ENCODE data around the gene APOM.
A peak's percentile ranks its signal among the peaks of the same experiment; 100 is the strongest.

APOM gene

DNA sequence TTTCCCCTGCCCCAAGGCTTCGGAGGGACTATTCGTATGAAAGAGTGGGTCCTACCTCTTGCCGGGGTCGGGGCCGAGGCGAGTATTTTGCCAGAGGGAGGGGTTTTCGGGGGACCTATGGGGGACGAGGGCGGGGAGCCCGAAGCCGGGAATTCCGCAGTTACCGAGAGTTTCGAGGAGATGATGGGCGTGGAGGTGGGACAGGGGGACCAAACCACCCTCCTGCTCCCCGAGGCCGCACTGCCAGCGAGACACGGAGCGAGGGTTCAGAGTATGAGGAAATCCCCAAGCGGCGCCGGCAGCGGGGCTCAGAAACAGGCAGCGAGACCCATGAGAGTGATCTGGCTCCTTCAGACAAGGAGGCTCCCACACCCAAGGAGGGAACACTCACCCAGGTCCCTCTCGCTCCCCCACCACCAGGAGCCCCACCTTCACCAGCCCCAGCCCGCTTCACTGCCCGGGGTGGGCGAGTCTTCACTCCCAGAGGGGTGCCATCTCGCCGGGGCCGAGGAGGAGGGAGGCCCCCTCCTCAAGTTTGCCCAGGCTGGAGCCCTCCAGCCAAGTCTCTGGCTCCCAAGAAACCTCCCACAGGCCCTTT is 23.9 kb upstream of the APOM start:
- no peak for DNase-seq

DNA sequence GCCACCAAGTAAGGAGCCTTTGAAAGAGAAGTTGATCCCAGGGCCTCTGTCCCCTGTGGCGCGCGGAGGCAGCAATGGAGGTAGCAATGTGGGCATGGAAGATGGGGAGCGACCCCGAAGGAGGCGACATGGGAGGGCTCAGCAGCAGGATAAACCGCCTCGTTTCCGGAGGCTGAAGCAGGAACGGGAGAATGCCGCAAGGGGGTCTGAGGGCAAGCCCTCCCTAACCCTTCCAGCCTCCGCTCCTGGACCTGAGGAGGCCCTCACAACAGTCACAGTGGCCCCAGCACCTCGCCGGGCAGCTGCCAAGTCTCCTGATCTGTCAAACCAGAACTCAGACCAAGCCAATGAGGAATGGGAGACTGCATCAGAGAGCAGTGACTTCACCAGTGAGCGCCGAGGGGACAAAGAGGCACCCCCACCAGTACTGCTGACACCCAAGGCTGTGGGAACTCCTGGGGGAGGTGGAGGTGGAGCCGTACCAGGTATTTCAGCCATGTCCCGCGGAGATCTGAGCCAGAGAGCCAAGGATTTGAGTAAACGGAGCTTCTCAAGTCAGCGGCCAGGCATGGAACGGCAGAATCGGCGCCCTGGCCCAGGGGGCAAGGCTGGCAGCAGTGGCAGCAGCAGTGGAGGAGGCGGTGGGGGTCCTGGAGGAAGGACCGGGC is 23.3 kb upstream of the APOM start:
- DNase-seq = no peak

DNA sequence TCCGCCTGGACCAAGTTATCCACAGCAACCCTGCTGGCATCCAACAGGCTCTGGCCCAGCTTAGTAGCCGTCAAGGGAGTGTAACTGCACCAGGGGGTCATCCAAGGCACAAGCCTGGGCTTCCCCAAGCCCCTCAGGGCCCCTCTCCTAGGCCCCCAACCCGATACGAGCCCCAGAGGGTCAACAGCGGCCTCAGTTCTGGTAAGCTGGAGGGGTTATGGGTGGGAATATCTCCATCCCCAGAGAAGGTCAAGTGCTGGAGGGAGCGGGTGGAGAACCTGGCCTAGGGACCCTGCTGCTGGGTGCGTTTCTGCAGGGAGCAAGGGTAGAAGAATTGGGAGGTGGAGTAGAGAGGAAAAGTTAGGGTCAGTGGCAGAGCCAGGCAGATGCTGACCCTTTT is 22.2 kb upstream of the APOM start:
- no peak for DNase-seq

DNA sequence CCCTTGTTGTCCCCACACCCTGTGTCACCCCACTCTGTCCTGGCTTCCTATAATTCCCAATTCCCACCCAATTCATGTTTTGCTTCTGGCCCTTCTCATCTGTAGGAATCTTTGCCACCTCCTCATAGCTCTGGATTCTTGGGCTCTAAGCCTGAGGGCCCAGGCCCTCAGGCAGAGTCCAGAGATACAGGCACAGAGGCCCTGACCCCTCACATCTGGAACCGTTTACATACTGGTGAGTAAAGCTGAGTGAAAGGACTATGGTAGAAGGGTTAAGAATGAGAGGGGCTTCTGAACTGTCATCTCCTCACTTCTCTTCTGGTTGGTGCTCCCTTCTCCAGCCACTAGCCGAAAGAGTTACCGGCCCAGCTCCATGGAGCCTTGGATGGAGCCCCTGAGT is 21.6 kb upstream of the APOM start:
- DNase-seq = no peak

DNA sequence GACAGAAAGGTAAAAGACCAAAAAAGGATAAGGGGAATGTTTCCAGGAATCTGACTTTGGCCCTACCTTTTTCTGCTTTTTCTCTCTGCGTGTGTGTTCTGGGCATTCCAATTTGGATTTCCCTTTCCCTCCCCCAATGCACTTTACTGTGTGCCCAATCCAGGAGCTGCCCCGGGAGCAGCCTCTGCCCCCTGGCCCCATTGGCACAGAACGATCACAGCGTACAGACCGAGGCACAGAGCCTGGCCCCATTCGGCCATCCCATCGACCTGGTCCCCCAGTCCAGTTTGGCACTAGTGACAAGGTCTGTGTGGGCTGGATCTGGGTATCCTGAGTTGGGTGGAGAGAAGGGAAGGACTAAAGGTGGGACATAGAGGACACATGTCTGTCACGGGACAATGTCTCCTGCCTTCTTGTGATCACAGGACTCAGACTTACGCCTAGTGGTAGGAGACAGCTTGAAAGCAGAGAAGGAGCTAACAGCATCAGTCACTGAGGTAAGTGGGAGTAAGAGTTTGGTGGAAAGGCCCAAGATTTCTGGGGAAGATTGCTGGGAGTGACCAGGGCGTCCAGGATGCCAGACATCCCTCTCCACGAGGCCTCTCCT is 20.6 kb upstream of the APOM start:
- no peak for DNase-seq

DNA sequence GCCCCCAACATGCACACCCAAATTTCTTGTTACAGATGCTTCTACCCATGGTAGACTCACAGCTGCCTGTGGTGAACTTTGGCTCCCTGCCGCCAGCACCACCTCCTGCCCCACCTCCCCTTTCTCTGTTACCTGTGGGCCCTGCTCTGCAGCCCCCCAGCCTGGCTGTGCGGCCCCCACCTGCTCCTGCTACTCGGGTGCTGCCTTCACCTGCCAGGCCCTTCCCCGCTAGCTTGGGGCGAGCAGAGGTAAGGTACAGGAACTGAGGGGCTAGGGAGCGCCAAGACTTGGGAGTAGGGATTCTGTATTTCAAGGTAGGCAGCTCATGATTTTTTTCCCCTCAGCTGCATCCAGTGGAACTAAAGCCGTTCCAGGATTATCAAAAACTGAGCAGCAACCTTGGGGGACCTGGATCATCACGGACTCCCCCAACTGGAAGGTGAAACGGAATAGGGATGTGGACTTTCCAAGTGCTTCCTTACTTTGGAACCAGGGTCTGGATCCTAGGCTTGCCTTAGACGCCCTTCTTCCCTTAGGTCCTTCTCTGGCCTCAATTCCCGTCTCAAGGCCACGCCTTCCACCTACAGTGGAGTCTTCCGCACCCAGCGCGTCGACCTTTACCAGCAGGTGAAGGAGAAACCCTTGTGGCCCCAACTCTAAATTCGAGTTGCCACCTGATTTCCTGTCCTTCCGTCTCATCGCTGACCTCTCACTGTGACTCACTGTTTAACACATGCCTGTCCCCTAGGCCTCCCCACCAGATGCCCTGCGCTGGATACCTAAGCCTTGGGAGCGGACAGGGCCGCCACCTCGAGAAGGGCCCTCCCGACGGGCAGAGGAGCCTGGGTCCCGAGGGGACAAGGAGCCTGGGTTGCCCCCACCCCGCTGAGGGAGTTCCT is 18.7 kb upstream of the APOM start:
- DNase-seq = no peak

DNA sequence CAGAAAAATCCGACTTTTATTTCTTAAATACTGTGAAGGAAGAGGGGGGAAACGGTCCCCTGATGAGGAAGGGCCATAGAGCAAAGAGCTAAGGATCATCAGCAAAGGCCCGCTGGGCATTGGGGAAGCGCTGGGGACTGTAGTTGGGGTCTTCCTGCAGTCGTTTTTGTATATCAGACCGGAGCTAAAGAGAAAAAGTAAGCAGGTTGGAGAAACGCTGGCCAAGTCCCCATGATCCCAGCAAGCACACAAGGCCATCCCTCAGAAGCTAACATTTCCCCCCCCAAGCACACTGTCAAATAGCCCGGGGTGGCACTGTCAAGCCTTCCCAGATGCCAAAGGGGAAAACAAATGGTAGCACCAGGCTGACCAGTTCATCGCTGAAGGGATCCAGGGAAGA is 16.7 kb upstream of the APOM start:
- DNase-seq = no peak

DNA sequence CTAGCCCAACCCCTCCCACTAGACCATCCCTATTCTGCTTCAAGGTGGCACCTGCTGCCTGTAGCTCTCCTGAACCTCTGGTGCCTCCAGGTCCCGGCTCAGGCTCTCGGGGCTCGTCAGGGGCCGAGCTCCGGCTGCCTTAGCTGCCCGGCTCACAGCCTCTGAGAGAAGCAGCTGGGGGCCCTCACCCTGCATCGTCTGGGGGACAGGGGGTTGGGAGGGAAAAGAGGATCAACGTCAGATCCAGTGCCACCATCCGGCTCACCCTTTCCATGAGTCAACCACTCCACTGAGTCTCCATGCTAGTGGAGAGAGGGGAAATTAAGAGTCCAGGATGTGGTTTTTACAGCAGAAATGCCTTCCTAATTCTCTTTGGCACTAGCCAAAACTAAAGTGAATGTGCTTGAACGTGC is 16.2 kb upstream of the APOM start:
- peak in 1 of 2 experiments; percentile 30 for DNase-seq

DNA sequence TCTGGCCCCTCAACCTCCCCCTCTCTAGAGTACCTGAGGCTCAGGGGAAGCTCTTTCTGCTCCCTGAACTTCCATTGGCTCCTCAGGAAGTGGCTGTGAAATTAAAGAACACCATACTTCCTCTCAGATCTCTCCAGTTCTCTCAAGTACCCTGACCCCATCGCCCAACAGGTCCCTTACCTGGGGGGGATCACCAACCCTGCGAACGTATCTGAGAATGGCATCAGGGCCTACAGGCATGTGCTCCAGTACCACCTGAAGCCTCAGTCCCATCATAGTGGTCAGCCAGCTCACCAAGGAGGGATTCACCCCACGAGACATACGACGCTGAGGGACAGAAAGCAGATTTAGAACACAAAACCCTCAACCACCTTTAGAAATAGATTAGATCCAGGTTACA is 15.1 kb upstream of the APOM start:
- no peak for DNase-seq

DNA sequence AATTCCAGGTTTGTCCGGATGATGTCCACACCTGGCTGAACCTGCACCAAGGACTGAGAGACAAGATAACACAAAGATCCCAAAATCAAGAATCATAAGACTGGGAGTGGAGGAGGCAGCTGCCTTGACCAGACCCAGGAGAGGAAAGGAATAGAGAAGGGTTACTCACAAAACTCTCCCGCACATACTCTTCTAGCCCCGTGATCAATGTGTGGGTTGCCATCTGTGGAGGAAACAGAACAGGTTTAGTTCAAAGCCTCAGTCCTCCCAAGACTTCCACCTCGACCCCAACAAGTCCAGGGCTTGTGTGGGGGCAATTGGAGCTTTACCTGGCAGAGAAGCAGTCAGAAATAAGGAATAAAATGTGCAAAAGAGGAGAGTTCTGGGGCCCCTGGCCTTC is 14.3 kb upstream of the APOM start:
- DNase-seq = no peak

DNA sequence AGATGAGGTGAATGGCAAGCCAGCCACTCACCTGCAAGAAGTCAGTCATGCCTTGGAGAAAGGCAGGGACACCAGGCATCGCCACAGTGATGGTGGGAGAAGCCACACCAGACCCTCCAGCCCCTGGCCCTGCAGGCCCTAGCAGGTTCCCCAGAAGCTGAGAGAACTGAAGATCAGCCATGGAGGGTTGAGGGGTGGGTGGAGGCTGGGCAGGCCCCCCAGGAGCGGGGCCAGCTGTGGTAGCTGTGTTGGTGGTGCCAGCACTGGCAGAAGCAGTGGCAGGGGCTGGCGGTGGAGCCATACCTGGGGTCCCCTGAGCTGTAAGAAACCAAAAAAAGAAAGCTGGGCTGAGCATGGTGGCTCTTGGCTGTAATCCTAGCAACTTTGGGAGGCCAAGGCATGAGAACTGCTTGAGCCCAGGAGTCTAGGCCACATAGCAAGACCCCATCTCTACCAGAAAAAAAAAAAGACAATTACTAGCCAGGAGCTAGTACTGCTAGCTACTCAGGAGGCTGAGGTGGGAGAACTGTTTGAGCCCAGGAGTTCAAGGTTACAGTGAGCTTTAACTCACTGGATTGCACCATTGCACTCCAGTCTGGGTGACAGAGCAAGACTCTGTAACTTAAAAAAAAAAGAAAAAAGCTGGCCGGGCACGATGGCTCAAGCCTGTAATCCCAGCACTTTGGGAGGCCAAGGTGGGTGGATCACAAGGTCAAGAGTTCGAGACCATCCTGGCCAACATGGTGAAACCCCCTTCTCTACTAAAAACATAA is 12.7 kb upstream of the APOM start:
- no peak for DNase-seq

DNA sequence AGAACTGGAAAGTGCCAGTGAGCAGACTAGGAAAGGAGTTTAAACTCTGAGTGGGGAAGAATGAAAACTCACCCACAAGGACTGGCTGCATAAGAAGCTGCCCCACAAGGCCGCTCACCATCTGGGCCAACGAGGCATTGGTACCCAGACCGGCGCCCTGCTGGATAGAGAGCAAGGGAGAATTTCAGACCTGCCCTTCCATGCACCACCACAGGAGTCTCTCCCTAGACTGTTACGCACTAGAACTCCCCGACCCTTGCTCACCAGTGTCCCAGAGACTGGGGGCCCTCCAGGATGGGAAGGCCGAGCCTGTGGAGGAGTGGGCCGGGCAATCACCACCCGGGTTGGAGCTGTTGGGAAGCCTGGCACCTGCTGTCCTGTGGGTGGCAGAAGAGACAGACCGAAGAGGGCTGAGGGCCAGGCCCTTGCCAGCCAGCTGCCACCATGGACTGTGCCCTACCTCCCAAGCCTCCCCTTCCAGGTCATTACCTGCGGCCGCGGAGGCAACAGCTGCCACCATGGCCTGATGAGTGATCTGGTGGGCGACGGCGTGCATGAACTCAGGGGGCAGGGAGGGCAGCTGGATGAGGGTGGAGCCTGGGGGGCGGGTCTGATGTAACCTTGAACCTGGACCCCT is 11.8 kb upstream of the APOM start:
- no peak for DNase-seq

DNA sequence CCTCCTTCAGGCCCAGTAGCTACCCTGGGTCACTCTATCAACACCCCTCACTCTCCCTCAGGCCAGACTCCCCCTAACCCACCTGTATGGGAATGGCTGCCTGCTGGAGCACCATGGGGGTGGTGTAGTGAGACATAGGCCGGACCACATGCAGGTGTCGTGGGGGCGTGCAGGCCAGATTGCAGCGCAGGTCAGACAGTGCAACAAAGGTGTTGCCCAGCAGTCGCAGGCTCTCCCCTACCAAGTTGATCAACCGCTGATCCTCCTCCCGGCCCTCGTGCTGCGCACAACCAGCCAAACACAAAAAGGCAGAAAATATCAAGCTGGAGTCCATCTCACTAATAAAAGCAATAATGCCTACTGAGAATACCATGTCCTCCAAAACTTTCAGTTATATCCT is 10.4 kb upstream of the APOM start:
- DNase-seq = no peak

DNA sequence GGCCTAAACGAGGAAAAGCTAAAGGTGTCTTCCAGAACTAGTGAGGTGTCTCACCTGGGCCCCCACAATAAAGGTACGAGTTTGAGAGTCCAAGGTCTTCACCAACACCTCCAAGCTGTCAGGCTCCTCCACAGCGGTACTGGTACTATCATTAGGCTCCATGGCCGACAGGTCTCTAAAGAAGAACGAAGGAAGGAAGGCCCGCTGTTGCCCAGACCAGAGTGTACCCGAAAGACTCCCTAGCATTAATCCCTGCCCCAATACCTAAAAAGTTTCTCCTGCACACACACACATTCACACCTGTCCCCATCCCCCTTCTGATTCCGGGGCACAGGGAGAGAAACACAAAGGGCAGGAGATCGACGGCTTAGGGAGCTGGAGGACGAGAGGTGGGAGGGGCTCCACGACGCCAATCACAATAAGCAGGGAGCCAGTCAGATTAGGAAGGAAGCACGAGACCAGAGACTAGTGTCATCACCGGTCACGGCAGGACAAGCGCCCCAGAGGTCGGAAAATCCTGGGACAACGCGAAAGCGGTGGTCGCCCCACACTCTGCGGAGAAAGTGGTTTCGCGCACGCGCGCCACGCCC is 4.0 kb upstream of the APOM start:
- DNase-seq = peak; percentile 71 to 83

DNA sequence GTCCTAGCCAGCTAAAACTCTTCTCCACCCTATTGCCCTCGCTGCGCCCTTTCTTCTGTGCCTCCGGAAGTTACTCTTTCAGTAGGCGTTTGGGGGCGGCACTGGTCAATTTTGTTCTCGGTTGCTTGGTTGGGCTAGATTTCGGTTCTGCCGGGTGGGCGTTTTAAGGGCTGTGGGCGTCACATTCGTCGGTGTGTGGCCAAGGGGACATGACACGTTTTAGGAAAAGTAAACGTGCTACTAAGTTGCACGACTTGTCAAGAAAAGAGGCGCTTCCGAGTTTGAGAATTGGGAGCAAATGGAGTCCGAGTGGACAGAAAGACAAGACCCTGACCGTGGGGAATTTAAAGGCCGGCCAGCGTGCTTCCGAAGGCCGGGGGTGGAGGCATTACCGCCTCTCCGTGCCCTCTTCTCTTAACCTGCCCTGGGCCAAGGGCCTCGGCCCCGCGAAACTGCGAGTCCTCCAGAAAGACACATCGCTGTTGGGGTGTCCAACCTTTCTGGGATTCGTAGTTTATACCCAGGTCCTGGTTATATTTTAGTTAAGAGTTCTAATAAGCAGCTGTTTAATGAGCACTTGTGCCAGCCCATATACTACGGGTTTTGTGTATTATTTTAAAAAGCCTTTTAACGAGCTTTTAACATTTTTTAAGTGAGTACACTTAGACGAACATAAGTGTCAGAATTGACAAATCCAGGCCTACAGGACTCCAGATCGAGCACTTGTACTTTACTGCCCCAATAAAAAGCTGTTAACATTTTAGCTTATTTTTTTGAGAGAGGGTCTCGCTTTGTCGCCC is 2.6 kb upstream of the APOM start:
- peak; percentile 97 for DNase-seq

DNA sequence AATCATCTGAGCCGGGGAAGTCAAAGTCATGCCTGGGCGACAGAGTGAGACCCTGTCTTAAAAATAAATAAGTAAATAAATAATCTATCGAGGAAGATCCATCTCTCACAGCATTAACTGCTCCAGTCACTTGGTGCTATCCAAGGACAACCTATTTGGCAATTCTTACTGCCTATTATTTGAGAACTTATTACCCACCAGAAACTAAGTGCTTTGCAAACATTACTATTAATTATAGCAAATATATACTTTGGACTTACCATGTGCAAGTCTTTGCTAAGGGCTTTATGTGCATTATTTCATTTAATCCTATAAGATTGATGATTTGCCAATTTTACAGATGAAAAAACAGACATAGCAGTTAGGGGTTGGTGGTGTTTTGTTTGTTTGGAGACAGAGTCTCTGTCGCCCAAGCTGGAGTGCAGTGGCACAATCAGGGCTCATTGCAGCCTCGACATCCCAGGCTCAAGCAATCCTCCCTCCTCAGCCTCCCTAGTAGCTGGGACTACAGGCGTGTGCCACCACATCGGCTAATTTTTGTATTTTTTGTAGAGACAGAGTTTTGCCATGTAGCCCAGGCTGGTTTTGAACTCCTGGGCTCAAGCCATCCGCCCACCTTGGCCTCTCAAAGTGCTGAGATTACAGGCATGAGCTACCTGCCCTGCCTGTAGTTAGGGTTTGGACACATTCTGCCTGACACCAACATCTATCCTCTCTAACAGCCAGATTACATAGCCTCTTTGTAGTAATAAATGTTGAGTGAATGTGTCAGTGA is 933 bp upstream of the APOM start:
- no peak for DNase-seq

DNA sequence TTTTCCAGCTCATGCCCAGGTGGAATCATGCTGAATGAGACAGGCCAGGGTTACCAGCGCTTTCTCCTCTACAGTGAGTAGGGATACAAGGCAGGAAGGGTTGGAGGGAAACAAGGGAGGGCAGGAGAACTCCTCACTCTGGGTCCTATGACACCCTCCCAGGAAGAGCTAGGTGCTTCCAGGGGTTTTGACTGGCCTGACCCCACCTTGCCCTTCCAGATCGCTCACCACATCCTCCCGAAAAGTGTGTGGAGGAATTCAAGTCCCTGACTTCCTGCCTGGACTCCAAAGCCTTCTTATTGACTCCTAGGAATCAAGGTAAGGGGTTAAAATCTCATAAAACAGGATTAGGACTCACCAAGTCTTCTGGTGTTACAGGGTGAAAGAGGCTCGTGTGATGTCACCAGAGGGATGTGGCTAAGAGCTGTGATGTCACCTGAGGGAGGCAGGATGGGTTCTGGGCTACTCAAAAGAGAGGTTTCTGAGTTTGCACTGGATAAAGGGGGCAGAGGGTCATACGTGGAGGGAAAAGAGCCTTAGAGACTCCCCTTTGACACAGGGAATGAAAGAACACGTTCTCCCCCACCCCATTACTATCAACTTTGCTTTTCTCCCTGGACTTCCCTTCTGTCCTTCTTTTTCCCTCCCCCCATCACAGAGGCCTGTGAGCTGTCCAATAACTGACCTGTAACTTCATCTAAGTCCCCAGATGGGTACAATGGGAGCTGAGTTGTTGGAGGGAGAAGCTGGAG is 1.9 kb downstream of the APOM start:
- DNase-seq = no peak

DNA sequence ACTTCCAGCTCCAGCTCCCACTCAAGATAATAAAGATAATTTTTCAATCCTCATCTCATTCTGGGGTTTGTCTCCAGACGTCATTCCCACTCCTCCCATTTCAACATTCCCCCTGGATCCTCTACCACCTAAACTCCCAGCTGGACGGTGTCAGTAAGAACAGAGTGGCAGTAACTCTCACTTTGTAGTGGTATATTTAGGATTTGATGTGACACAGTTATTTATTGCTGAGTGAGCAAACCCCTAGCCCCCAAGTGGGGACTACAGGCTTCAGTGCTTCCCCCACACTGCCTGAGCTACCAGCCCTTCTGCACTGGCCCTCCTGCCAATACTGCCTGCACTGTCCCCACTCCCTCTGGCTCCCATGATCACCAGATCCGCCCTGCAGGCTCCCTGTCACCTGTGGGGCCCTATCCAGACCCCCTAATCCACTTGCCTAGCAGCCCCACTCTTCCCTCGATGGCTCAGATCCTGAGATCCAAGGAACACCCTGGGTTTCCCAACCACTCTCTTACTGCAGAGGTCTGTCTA is 2.5 kb downstream of the APOM start:
- DNase-seq = no peak

DNA sequence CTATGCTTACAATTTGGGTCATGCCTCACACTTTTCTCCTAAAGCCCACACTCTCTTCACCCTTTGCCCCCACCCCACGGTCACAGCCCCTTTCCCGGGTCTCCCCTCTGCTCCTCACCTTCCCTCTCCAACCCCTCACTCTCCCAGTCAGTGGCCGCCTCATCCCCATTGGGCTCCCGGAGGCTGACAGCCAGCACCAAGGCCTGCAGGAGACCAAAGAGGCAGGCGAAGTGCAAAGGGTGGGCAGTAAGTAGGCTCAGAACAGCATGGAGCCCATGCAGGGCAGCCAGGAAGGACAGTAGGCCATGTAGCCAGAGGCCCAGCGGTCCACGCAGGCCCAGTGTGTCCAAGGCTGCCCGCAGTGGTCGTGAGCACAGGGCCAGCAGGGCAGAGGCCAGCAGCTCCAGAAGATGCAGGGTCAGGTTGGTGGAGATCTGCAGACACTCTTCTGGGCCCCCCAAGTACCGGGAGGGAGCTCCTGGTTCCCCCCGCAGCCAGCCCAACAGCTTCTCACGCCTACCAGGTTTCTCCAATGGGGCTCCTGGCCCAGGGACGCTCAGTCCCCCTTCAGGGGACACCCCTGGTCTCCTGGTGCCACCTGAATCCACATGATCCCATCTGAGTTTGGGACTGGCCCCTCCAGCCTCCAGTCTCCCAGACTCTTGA is 3.4 kb downstream of the APOM start:
- DNase-seq = no peak
